Activated CD8-positive, alpha-beta memory T cell treated with anti-CD3 and anti-CD28 coated beads for 36 hours (primary cell): ENCODE measurements around the gene STK11. TPM values are rescaled to one million over a fixed set of nuclear protein-coding genes. Genes with fewer than 3 reads are reported as not detected.

ENCODE experiments used
- CTCF ChIA-PET: fragments of 350-600 bp; sonication (Branson Sonifier 250); formaldehyde crosslinking; loops from one replicate; lab custom pipeline; 2021; ENCODE audit warnings: antibody characterized with exemption; lab: Charles Lee
- POLR2A ChIA-PET: fragments of 350-600 bp; sonication (Branson Sonifier 250); formaldehyde crosslinking; loops from one replicate; lab custom pipeline; 2021; ENCODE audit warnings: antibody characterized with exemption; lab: Charles Lee
- total RNA-seq, 2 experiments: library from RNA; stranded (reverse); gene quantifications; one replicate each; pipeline ENCODE4 v1.2.3, GENCODE V29; 2021

Gene STK11
- total RNA-seq, 2 experiments from 2014 or later: 58.7 to 62.5 TPM

- ChIA-PET CTCF (no interaction called here), POLR2A (no interaction called here)
Measured at GRCh38 chr19:1230783-1231489, 25.4 kb downstream of the STK11 start.

GRCh38 chr19:1231729-1232637 lies 26.4 kb downstream of the STK11 start:
- CTCF ChIA-PET: interaction anchor here (1.2 to 1.3 kb wide), 2 partner anchors 9 to 12 kb away, joined by 3 read pairs; no protein-coding TSS in a partner anchor
- POLR2A ChIA-PET: no interaction called here

GRCh38 chr19:1232652-1233072 lies 27.1 kb downstream of the STK11 start:
- CTCF ChIA-PET: interaction anchor here (1.2 to 1.3 kb wide), 2 partner anchors 10 to 11 kb away, joined by 3 read pairs; no protein-coding TSS in a partner anchor
- POLR2A ChIA-PET: no interaction called here

- ChIA-PET CTCF (interaction anchor here (1.2 to 1.3 kb wide), 2 partner anchors 10 to 11 kb away, joined by 3 read pairs; no protein-coding TSS in a partner anchor), POLR2A (no interaction called here)
Measured at GRCh38 chr19:1233115-1233667, 27.6 kb downstream of the STK11 start.

GRCh38 chr19:1234051-1234954 lies 28.7 kb downstream of the STK11 start:
- CTCF ChIA-PET: interaction anchor here (1.0 kb wide), 1 partner anchor 18 kb away, joined by 3 read pairs; no protein-coding TSS in a partner anchor
- POLR2A ChIA-PET: no interaction called here

- ChIA-PET CTCF (interaction anchor here (1.0 to 1.1 kb wide), 2 partner anchors 18 to 121 kb away, joined by 3 read pairs; no protein-coding TSS in a partner anchor), POLR2A (no interaction called here)
Measured at GRCh38 chr19:1234955-1235380, 29.4 kb downstream of the STK11 start.

- CTCF ChIA-PET: interaction anchor here (1.1 kb wide), 1 partner anchor 122 kb away, joined by 3 read pairs; no protein-coding TSS in a partner anchor
- POLR2A ChIA-PET: no interaction called here
Measured at GRCh38 chr19:1235625-1236538, 30.3 kb downstream of the STK11 start.

- POLR2A ChIA-PET: no interaction called here
Measured at GRCh38 chr19:1236576-1236975, 31.0 kb downstream of the STK11 start.

GRCh38 chr19:1237027-1237659 lies 31.6 kb downstream of the STK11 start:
- POLR2A ChIA-PET: no interaction called here
- CTCF ChIA-PET: no interaction called here

More at GRCh38 chr19:1236576-1236975, 31.0 kb downstream of the STK11 start:
- CTCF ChIA-PET: no interaction called here

- CTCF ChIA-PET: interaction anchor here (0.6 to 2.0 kb wide), 5 partner anchors 15 to 43 kb away, joined by 3 to 8 read pairs (median 4); no protein-coding TSS in a partner anchor
- POLR2A ChIA-PET: no interaction called here
Measured at GRCh38 chr19:1237754-1238368, 32.3 kb downstream of the STK11 start, which contains the start of gene CBARP. TSS of gene CBARP (minus strand) at chr19:1238005. CDS start at chr19:1236100, 1,905 bp downstream.

- CTCF ChIA-PET: interaction anchor here (0.6 to 2.0 kb wide), 9 partner anchors 15 to 314 kb away, joined by 3 to 8 read pairs (median 4); no protein-coding TSS in a partner anchor
- POLR2A ChIA-PET: interaction anchor here (0.6 kb wide), 1 partner anchor 126 kb away, joined by 5 read pairs; no protein-coding TSS in a partner anchor
Measured at GRCh38 chr19:1238369-1239303, 33.1 kb downstream of the STK11 start.

- POLR2A ChIA-PET: no interaction called here
- CTCF ChIA-PET: interaction anchor here (0.9 to 2.0 kb wide), 4 partner anchors 27 to 315 kb away, joined by 3 to 8 read pairs (median 4); no protein-coding TSS in a partner anchor
Measured at GRCh38 chr19:1239420-1239795, 33.8 kb downstream of the STK11 start.

- CTCF ChIA-PET: interaction anchor here (0.6 to 7.5 kb wide), 11 partner anchors 18 to 315 kb away, joined by 3 to 373 read pairs (median 3); partner anchors contain the start of gene CIRBP
- POLR2A ChIA-PET: interaction anchor here (0.9 to 1.6 kb wide), 4 partner anchors 29 to 219 kb away, joined by 3 to 15 read pairs (median 5); partner anchors contain the start of genes CIRBP and RNU6-2
Measured at GRCh38 chr19:1239796-1240737, 34.5 kb downstream of the STK11 start.
